Breast epithelium (tissue), 4 donors: Measurements from ENCODE around the gene FER. TPM values are rescaled to one million over a fixed set of nuclear protein-coding genes. Genes with fewer than 3 reads are reported as not detected.

Source experiments
- DNase-seq, 2 donors: peaks; one replicate each; pipeline ENCODE4 v3.0.0-alpha.2; 2019; ENCODE audit warnings: low spot score in 2 of 2
- H3K27ac ChIP-seq, 2 donors: fragments of 200-600 bp; sonication (generic) in 1 of 2; one replicate each; pipeline ENCODE4 v1.5.1; 2016 to 2019; ENCODE audit warnings: mild to moderate bottlenecking in 1 of 2
- H3K27me3 ChIP-seq, 2 donors: fragments of 200-600 bp; sonication (generic) in 1 of 2; one replicate each; pipeline versions ENCODE4 v1.5.1 to v1.6.0; 2017 to 2019; ENCODE audit warnings: control low read depth in 1 of 2, mild to moderate bottlenecking in 1 of 2
- H3K36me3 ChIP-seq: fragments of 200-600 bp; one replicate; pipeline ENCODE4 v1.5.1; 2019
- H3K4me1 ChIP-seq, 2 donors: fragments of 200-600 bp; sonication (generic); one replicate each; pipeline ENCODE4 v1.5.1; 2016 to 2019; ENCODE audit warnings: control low read depth in 1 of 2
- H3K4me3 ChIP-seq, 3 donors: fragments of 200-600 bp; sonication (generic); 1 replicate in 2 of 3; 2 replicates in 1 of 3; pipeline ENCODE4 v1.5.1; 2016 to 2019; ENCODE audit warnings: mild to moderate bottlenecking in 3 of 3, moderate library complexity in 2 of 3
- H3K9me3 ChIP-seq, 2 donors: fragments of 200-600 bp; sonication (generic) in 1 of 2; one replicate each; pipeline ENCODE4 v1.5.1; 2016 to 2019; ENCODE audit warnings: control low read depth in 1 of 2
- POLR2A ChIP-seq: fragments of 450-650 bp; IDR thresholded peaks from one replicate; pipeline ENCODE4 v1.6.1; 2016; ENCODE audit warnings: antibody characterized with exemption, mild to moderate bottlenecking, moderate library complexity
- POLR2AphosphoS5 ChIP-seq, 3 donors: sonication (generic); formaldehyde crosslinking; IDR thresholded peaks; one replicate each; pipeline ENCODE4 v1.6.1; 2017; ENCODE audit warnings: antibody characterized with exemption in 3 of 3
- intact Hi-C: fragments of 100-400 bp; cut with DNase I; formaldehyde crosslinking; loops from one replicate; pipeline ENCODE4 v1.15.1; 2023; ENCODE audit warnings: low total_unique reads
- total RNA-seq, 3 donors: library from RNA; depleted of rRNA; stranded (reverse); fragments of >200 nt; gene quantifications; one replicate each; pipeline ENCODE4 v1.1.0, GENCODE V29; 2016
- TF ChIP-seq, protein P1 (sequence below), 3 donors: fragments of 450-650 bp; IDR thresholded peaks; one replicate each; pipeline ENCODE4 v1.5.1; 2016 to 2017; ENCODE audit warnings: antibody characterized with exemption in 3 of 3, mild to moderate bottlenecking in 3 of 3, moderate library complexity in 3 of 3

FER gene
- total RNA-seq, 3 donors from 2014 or later, result 24.3 to 27.8 (median 27.2) TPM

DNA sequence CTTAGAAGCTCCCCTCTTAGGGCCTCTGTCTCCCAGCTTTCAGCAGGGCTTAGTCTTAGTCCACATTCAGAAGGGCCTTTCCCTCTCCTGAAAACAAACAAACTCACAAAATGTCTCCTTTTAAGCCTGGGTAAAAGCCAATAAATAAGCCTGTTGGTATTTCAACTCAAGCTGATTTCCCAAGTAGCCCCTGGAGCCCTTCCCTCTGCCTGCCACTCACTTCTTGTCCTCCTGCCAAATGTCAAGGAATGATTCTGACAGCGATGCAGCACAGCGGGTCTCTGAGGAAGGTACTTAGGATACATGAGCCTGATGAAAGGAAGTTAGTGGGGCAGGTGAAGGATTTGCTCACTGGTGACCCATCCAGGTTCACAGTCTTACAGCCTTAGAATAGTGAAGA is 451.6 kb downstream of the FER start:
- TF ChIP-seq, protein P1, sequence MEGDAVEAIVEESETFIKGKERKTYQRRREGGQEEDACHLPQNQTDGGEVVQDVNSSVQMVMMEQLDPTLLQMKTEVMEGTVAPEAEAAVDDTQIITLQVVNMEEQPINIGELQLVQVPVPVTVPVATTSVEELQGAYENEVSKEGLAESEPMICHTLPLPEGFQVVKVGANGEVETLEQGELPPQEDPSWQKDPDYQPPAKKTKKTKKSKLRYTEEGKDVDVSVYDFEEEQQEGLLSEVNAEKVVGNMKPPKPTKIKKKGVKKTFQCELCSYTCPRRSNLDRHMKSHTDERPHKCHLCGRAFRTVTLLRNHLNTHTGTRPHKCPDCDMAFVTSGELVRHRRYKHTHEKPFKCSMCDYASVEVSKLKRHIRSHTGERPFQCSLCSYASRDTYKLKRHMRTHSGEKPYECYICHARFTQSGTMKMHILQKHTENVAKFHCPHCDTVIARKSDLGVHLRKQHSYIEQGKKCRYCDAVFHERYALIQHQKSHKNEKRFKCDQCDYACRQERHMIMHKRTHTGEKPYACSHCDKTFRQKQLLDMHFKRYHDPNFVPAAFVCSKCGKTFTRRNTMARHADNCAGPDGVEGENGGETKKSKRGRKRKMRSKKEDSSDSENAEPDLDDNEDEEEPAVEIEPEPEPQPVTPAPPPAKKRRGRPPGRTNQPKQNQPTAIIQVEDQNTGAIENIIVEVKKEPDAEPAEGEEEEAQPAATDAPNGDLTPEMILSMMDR (IDR thresholded peaks at IDR 0.05), result no peak
- no peak for TF ChIP-seq POLR2AphosphoS5 (IDR thresholded peaks at IDR 0.05)
- no peak for TF ChIP-seq POLR2A
- Histone ChIP-seq H3K4me3 (no peak overlapping the region), H3K27me3 (no peaks in the 10 kb centered on the region), H3K36me3 (no peaks in the 10 kb centered on the region), H3K4me1 (no peaks in the 10 kb centered on the region), H3K27ac (no peak overlapping the region), H3K9me3 (peaks cover 0 to 3% of the 10 kb centered on the region in 2 donors)
- no peak for DNase-seq
- intact Hi-C loops, result loop anchor here (10.0 kb wide), 1 partner anchor 186 kb away; no protein-coding TSS in a partner anchor

DNA sequence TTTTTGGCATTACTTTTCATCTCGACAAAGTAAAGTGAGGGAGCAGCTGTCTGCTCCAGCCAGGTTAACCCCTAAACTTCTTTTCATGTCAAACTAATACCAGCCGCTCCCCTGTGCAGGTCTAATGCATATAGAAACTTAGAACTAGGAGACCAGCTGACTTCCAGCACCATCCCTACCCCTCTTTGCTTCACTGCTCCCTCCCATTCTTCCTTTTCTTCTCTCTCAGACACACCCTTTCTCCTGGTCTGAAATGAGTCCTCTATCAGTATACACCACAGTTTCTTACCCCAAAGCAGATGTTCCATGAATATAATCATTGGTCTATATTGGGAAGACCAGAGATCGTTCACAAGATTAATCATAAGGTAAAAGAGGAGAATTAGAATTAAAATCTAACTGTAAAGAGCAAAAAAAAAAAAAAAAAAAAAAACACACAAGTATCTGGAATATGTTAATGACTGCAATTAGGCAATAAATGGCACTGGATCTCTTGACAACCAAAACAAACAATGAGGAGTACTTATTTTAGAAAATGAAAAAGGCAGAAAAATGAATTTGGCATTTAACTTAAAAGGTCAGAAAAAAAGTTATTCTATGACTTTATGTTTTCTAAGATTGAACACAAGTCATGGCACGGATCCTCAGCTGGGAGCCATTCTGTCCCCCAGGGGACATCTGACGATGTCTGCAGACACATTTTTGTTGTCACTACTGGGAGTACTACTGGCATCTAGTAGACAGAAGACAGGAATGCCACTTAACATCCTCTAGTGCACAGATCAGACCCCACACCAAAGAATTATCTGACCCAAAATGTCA is 452.3 kb downstream of the FER start:
- H3K27me3 ChIP-seq, result no peaks in the 10 kb centered on the region
- TF ChIP-seq POLR2AphosphoS5 (IDR thresholded peaks at IDR 0.05) (no peak), POLR2A (no peak)
- TF ChIP-seq, protein P1 (IDR thresholded peaks at IDR 0.05), result no peak
- intact Hi-C loops, result loop anchor here (10.0 kb wide), 1 partner anchor 185 kb away; no protein-coding TSS in a partner anchor
- H3K36me3 ChIP-seq, result no peaks in the 10 kb centered on the region
- DNase-seq, result no peak
- no peak overlapping the region for H3K4me3 ChIP-seq
- no peaks in the 10 kb centered on the region for H3K4me1 ChIP-seq
- H3K9me3 ChIP-seq, result peaks cover 6 to 10% of the 10 kb centered on the region in 2 donors
- no peak overlapping the region for H3K27ac ChIP-seq

DNA sequence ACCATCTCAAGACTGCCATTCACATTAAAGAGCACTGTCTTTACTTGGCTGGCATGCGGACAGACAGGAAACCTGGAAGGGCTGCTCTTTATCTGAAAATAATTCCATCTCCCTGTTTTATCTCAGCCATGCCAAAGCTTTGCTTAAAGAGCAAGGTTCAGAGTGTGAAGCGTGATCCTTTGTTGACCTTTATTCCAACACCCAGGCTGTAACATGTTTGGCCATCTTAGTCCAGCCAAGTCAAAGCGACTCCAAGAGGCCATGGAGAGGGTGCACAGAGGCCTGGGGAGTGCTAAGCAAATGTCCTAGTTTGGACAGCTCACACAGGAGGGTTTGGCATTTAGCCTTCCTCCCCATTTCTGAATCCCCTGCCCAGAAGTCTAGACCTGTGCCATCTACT is 467.3 kb downstream of the FER start:
- no peak overlapping the region for H3K4me3 ChIP-seq

DNA sequence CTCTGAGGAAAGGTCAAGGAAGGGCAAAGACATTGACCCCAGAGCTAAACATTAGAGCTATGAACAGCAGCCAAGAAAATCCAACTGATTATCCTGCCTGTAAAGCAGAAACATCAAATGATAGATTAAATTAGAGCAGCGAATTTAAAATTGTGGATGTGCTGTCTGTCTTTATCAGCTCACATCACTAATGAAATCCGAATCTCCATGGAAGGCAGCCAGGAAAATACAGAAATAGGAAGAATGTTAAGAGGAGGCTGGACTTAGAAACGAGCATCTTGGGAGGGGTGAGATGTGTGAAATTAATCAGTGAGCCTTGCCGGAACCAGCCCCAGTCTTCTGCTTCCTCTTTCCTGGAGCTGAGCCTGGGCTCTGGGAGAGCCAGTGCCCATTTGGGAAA is 471.1 kb downstream of the FER start:
- no peak overlapping the region for H3K27ac ChIP-seq
- intact Hi-C loops, result no loop called here
- DNase-seq, result no peak
- H3K27me3 ChIP-seq, result no peaks in the 10 kb centered on the region
- H3K4me3 ChIP-seq, result no peak overlapping the region
- H3K36me3 ChIP-seq, result no peaks in the 10 kb centered on the region
- no peak for TF ChIP-seq POLR2AphosphoS5 (IDR thresholded peaks at IDR 0.05)
- TF ChIP-seq POLR2A, result no peak
- TF ChIP-seq, protein P1 (IDR thresholded peaks at IDR 0.05), result no peak
- peaks cover 2 to 7% of the 10 kb centered on the region in 2 donors for H3K9me3 ChIP-seq
- H3K4me1 ChIP-seq, result no peaks in the 10 kb centered on the region

More for the DNA sequence above, 467.3 kb downstream of the FER start:
- Histone ChIP-seq H3K9me3 (peaks cover 7 to 15% of the 10 kb centered on the region in 2 donors), H3K27me3 (no peaks in the 10 kb centered on the region), H3K36me3 (no peaks in the 10 kb centered on the region), H3K27ac (no peak overlapping the region), H3K4me1 (no peaks in the 10 kb centered on the region)
- no peak for TF ChIP-seq POLR2AphosphoS5 (IDR thresholded peaks at IDR 0.05)
- TF ChIP-seq POLR2A, result no peak
- TF ChIP-seq, protein P1 (IDR thresholded peaks at IDR 0.05), result no peak
- intact Hi-C loops, result no loop called here
- no peak for DNase-seq

DNA sequence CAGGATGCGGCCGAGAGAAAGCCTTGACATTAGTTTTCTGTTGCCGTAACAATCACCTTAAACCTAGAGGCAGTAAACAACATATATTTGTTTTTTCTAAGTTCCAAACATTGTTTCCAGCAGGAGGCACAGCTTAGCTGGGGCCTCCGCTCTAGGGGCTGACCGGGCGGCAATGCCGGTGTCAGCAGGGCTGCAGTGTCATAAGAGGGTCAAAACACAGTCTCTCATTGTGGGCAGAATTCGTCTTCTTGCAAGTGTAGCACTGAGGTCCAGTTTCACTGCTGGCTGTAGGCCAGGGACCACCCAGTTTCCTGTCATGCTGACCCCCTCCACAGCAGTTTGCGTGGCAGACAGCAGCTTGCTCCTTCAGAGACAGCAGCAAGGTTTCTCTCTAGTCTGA is 475.8 kb downstream of the FER start:
- intact Hi-C loops, result no loop called here
- no peaks in the 10 kb centered on the region for H3K4me1 ChIP-seq
- H3K9me3 ChIP-seq, result no peaks in the 10 kb centered on the region
- TF ChIP-seq POLR2AphosphoS5 (IDR thresholded peaks at IDR 0.05) (no peak), POLR2A (no peak)
- TF ChIP-seq, protein P1 (IDR thresholded peaks at IDR 0.05), result no peak
- no peak overlapping the region for H3K27ac ChIP-seq
- H3K4me3 ChIP-seq, result no peak overlapping the region
- no peaks in the 10 kb centered on the region for H3K36me3 ChIP-seq
- no peaks in the 10 kb centered on the region for H3K27me3 ChIP-seq
- no peak for DNase-seq
